ENCODE results near the gene RETREG3.
"Not testable (repeated sequence)": the region's sequence is repeated elsewhere in the genome, so short reads cannot be mapped to it uniquely, and the experiment has no call there.

RETREG3 gene

GRCh38 chr17:42544874-42545283, 64.3 kb downstream of the RETREG3 start:
- H3K4me1 ChIP-seq (ENCODE audit: insufficient read depth, low read length, severe bottlenecking) = peaks cover 14% of the 10 kb centered on the region
- no peak overlapping the region for H3K4me2 ChIP-seq (ENCODE audit: low read length)
- no peak overlapping the region for H3K27ac ChIP-seq (ENCODE audit: low read depth, low read length, poor library complexity, severe bottlenecking)
- no peaks in the 10 kb centered on the region for H3K9me2 ChIP-seq (ENCODE audit: low read depth, low read length)
- H3K36me3 ChIP-seq (ENCODE audit: insufficient read depth, low read length) = peaks cover 25% of the 10 kb centered on the region
- no peaks in the 10 kb centered on the region for H3K27me3 ChIP-seq (ENCODE audit: insufficient read depth, low read length)
- no peaks in the 10 kb centered on the region for H3F3A ChIP-seq (ENCODE audit: insufficient read depth, low read length)
- H3K4me3 ChIP-seq (ENCODE audit: low read depth, low read length, poor library complexity, severe bottlenecking) = no peak overlapping the region
- H3K9ac ChIP-seq (ENCODE audit: low read length) = no peak overlapping the region
- no peaks in the 10 kb centered on the region for H3K79me2 ChIP-seq (ENCODE audit: insufficient read depth, low read length)
- TF ChIP-seq EZH2 (IDR thresholded peaks at IDR 0.05; ENCODE audit: borderline replicate concordance, low read length) = no peak
- no peak for TF ChIP-seq CTCF (IDR thresholded peaks at IDR 0.05; ENCODE audit: low read length)
- no peaks in the 10 kb centered on the region for H3K9me3 ChIP-seq (ENCODE audit: low read length)
- H2AFZ ChIP-seq (ENCODE audit: low read length) = no peak overlapping the region
- H4K20me1 ChIP-seq (ENCODE audit: insufficient read depth, low read length) = no peaks in the 10 kb centered on the region

DNA sequence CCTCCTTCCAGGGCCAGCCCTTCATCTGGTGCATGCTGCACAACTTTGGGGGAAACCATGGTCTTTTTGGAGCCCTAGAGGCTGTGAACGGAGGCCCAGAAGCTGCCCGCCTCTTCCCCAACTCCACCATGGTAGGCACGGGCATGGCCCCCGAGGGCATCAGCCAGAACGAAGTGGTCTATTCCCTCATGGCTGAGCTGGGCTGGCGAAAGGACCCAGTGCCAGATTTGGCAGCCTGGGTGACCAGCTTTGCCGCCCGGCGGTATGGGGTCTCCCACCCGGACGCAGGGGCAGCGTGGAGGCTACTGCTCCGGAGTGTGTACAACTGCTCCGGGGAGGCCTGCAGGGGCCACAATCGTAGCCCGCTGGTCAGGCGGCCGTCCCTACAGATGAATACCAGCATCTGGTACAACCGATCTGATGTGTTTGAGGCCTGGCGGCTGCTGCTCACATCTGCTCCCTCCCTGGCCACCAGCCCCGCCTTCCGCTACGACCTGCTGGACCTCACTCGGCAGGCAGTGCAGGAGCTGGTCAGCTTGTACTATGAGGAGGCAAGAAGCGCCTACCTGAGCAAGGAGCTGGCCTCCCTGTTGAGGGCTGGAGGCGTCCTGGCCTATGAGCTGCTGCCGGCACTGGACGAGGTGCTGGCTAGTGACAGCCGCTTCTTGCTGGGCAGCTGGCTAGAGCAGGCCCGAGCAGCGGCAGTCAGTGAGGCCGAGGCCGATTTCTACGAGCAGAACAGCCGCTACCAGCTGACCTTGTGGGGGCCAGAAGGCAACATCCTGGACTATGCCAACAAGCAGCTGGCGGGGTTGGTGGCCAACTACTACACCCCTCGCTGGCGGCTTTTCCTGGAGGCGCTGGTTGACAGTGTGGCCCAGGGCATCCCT, 65.7 kb downstream of the RETREG3 start:
- Histone ChIP-seq H4K20me1 (ENCODE audit: insufficient read depth, low read length) (no peaks in the 10 kb centered on the region), H3F3A (ENCODE audit: insufficient read depth, low read length) (no peaks in the 10 kb centered on the region), H3K27me3 (ENCODE audit: insufficient read depth, low read length) (no peaks in the 10 kb centered on the region), H3K27ac (ENCODE audit: low read depth, low read length, poor library complexity, severe bottlenecking) (no peak overlapping the region), H3K9me2 (ENCODE audit: low read depth, low read length) (no peaks in the 10 kb centered on the region), H3K9ac (ENCODE audit: low read length) (no peak overlapping the region), H3K9me3 (ENCODE audit: low read length) (no peaks in the 10 kb centered on the region), H3K79me2 (ENCODE audit: insufficient read depth, low read length) (no peaks in the 10 kb centered on the region), H3K4me2 (ENCODE audit: low read length) (no peak overlapping the region), H3K36me3 (ENCODE audit: insufficient read depth, low read length) (peaks cover 33% of the 10 kb centered on the region), H3K4me3 (ENCODE audit: low read depth, low read length, poor library complexity, severe bottlenecking) (no peak overlapping the region), H2AFZ (ENCODE audit: low read length) (no peak overlapping the region), H3K4me1 (ENCODE audit: insufficient read depth, low read length, severe bottlenecking) (peaks cover 6% of the 10 kb centered on the region)
- TF ChIP-seq EZH2 (IDR thresholded peaks at IDR 0.05; ENCODE audit: borderline replicate concordance, low read length) (no peak), CTCF (IDR thresholded peaks at IDR 0.05; ENCODE audit: low read length) (no peak)

DNA sequence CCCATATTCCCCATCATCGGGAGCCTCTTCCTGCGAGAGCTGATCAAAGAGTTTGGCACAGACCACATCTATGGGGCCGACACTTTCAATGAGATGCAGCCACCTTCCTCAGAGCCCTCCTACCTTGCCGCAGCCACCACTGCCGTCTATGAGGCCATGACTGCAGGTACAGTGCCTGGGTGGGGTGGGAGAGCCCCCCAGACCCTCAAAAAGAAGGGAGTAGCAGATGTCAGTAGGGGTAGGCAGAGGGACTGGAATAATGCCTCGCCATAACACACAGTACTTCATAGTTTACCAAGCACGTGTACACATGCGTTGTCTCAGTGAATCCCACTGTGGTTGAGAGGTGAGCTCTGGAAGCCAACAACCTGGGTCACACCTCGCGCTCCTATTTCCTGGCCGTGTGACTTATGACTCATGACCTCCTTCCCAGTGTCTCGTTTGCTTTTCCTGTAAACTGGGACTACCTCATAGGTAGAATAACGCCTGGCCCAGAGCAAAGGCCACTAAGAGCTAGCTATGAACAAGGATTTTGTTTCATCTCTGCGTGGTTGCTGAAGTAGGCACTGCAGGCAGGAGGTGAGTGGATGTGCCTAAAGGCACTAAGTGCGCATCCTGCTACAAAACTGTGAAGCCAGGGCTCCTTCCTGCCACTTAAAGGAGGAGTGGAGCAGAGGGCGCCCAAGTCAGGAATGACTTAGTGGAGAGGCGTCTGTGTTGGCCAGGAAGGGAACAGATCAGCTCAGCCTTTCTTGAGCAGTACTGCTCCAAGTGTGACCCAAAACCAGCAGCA, 67.9 kb downstream of the RETREG3 start:
- H3K9ac ChIP-seq (ENCODE audit: low read length) = no peak overlapping the region

DNA sequence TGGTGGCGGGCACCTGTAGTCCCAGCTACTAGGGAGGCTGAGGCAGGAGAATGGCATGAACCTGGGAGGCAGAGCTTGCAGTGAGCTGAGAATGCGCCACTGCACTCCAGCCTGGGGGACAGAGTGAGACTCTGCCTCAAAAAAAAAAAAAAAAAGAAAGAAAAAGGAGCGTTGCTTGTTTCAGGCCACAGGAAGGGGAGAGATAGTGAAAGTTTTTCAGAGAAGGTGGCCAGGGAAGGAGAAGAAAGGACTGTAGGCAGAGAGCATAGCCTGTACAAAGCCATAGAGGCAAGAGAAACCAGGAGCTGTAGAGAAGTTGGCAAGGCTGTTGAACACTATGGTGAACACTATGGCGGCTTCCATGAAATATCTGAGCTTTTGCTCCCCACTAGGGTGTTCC, 68.6 kb downstream of the RETREG3 start:
- H3K79me2 ChIP-seq (ENCODE audit: insufficient read depth, low read length); H3K27ac ChIP-seq (ENCODE audit: low read depth, low read length, poor library complexity, severe bottlenecking); H3K9me3 ChIP-seq (ENCODE audit: low read length); H3K4me2 ChIP-seq (ENCODE audit: low read length); H3F3A ChIP-seq (ENCODE audit: insufficient read depth, low read length); H3K9me2 ChIP-seq (ENCODE audit: low read depth, low read length); H3K4me3 ChIP-seq (ENCODE audit: low read depth, low read length, poor library complexity, severe bottlenecking); H3K27me3 ChIP-seq (ENCODE audit: insufficient read depth, low read length); H3K9ac ChIP-seq (ENCODE audit: low read length); H4K20me1 ChIP-seq (ENCODE audit: insufficient read depth, low read length); H2AFZ ChIP-seq (ENCODE audit: low read length): not testable (repeated sequence)
- Histone ChIP-seq H3K4me1 (ENCODE audit: insufficient read depth, low read length, severe bottlenecking) (peaks cover 13% of the 10 kb centered on the region), H3K36me3 (ENCODE audit: insufficient read depth, low read length) (peaks cover 33% of the 10 kb centered on the region)

More for the DNA sequence above, 67.9 kb downstream of the RETREG3 start:
- Histone ChIP-seq H3K36me3 (ENCODE audit: insufficient read depth, low read length) (peaks cover 33% of the 10 kb centered on the region), H3K9me3 (ENCODE audit: low read length) (no peaks in the 10 kb centered on the region), H3K4me3 (ENCODE audit: low read depth, low read length, poor library complexity, severe bottlenecking) (no peak overlapping the region), H3K27ac (ENCODE audit: low read depth, low read length, poor library complexity, severe bottlenecking) (no peak overlapping the region), H2AFZ (ENCODE audit: low read length) (no peak overlapping the region), H3K79me2 (ENCODE audit: insufficient read depth, low read length) (no peaks in the 10 kb centered on the region), H3K27me3 (ENCODE audit: insufficient read depth, low read length) (no peaks in the 10 kb centered on the region), H3K4me1 (ENCODE audit: insufficient read depth, low read length, severe bottlenecking) (peaks cover 10% of the 10 kb centered on the region), H4K20me1 (ENCODE audit: insufficient read depth, low read length) (no peaks in the 10 kb centered on the region), H3K9me2 (ENCODE audit: low read depth, low read length) (no peaks in the 10 kb centered on the region), H3F3A (ENCODE audit: insufficient read depth, low read length) (no peaks in the 10 kb centered on the region), H3K4me2 (ENCODE audit: low read length) (no peak overlapping the region)
- no peak for TF ChIP-seq EZH2 (IDR thresholded peaks at IDR 0.05; ENCODE audit: borderline replicate concordance, low read length)
